GM19099 (cell line): Measurements from ENCODE around the gene VPS26A.
A peak's percentile ranks its signal among the peaks of the same experiment; 100 is the strongest.

Source experiments
- POLR2A ChIP-seq: IDR thresholded peaks from 3 replicates; pipeline ENCODE4 v1.6.1; 2011; ENCODE audit warnings: low read depth; ENCODE audit not compliant: insufficient read length; ENCODE audit errors: extremely low read depth

The VPS26A gene

DNA sequence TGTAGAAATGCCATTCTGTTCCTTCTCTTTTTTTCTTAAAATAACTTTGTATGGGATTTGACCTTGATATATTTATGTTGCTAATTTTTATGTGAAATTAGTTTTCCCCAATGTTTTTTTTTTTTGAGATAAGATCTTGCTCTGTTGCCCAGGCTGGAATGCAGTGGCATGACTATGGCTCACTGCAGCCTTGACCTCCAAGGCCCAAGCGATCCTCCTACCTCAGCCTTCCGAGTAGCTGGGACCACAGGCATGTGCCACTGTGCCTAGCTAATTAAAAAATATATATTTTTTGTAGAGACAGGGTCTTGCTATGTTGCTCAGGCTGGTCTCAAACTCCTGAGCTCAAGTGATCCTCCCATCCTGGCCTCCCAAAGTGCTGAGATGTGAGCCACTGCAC lies 16.0 kb downstream of the VPS26A start:
- TF ChIP-seq POLR2A: no peak

DNA sequence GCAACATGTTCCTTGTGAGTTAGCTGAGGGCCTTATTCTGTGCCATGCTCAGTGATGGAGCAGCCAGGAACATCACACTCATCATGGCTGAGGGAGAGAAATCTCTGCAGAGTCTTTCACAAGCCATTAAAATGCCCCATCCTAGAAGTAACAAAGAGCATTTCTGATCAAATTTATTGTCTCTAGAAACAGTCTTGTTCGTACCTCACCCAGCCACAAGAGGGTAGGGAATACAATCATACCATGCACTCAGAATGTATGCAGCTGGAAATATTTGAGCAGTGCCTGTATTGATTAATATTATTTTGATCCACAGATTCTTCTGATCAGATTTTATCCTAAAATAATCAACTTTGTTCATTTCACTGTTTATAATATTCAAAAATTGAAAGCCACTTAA lies 17.3 kb downstream of the VPS26A start:
- no peak for TF ChIP-seq POLR2A

DNA sequence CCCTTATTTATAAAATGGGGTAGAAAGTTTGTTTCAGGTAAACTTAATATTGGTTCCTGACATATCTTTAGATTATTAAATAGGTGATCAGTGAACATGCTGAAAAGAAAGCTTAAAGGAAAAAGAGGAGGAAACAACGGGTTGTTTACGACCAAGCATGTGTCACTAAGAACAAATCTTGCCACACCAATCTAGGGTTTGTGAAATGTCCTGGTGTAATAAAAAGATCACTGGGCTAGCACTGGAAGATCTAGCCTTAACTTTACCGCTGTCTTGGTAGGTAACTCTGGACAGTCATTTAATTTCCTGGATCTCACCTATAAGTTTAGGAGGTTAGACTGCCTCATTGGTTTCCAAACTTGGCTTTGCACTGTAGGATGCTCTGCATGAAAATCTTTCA lies 19.0 kb downstream of the VPS26A start:
- TF ChIP-seq POLR2A: no peak

DNA sequence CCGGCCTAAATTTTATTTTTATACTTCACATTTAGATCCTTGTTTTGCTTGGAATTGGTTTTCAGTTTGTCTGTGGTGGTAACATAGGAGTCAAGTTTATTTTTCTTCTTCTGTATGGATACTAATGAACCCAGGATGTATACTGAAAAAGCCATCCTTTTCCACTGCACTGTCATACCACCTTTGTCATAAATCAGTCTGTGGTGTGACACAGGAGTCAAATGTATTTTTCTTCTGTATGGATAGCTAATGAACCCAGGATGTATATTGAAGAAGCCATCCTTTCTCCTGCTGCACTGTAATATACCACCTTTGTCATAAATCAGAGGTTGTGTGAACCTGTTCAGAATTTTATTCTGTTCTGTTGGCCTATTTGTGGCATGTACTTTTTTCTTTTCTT lies 21.4 kb downstream of the VPS26A start:
- TF ChIP-seq POLR2A: no peak

DNA sequence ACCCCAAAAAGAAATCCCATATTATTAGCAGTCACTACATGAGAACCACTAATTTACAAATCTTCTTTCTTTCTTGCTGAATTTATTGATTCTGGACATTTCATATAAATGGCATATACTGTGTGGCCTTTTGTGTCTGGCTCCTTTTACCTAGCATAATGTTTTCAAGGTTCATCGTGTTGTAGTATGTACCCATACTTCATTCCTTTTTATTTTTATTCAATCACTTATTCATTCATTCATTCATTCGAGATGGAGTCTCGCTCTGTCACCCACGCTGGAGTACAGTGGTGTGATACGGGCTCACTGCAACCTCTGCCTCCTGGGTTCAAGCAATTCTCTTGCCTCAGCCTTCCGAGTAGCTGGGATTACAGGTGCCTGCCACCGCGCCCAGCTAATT lies 21.9 kb downstream of the VPS26A start:
- no peak for TF ChIP-seq POLR2A

DNA sequence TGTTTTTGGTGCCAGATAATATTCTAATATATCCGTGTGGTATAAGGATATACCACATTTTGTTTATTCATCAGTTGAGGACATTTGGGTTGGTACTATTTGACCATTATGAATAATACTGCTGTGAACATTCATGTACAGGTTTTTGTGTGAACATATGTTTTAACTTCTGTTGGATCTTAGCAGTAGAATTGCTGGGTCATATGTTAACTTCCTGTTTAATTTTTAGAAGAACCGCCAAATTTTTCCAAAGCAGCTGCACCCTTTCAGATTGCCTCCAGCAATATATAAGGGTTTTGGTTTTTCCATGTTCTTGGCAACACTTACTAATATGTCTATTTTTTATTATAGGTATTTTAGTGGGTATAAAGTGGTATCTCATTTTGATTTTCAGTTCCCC lies 22.8 kb downstream of the VPS26A start:
- TF ChIP-seq POLR2A: no peak

DNA sequence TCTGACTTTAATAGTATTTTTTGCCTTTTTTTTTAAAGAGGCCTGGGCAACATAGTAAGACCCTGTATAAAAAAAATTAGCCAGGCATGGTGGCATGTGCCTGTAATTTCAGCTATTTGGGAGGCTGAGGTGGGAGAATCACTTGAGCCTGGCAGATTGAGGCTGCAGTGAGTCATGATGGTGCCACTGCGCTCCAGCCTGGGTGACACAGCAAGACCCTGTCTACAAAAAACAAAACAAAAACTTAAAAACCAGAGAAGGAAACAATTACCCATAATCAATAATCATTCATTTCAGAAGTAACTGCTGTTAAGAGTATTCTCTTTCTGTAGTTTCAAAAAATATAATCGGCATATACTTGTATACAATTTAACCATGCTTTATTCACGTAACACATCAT lies 28.0 kb downstream of the VPS26A start:
- no peak for TF ChIP-seq POLR2A

DNA sequence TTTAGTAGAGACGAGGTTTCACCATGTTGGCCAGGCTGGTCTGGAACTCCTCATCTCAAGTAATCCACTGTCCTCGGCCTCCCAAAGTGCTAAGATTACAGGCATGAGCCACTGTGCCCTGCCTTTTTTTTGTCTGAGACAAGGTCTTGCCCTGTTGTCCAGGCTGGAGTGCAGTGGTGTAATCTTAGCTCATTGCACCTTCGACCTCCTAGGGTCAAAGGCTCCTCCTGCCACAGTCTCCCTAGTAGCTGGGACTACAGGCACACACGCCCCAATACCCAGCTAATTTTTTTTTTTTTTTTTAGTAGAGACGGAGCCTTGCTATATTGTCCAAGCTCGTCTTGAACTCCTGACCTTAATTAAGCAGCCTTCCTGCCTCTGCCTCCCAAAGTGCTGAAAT lies 29.2 kb downstream of the VPS26A start:
- no peak for TF ChIP-seq POLR2A

DNA sequence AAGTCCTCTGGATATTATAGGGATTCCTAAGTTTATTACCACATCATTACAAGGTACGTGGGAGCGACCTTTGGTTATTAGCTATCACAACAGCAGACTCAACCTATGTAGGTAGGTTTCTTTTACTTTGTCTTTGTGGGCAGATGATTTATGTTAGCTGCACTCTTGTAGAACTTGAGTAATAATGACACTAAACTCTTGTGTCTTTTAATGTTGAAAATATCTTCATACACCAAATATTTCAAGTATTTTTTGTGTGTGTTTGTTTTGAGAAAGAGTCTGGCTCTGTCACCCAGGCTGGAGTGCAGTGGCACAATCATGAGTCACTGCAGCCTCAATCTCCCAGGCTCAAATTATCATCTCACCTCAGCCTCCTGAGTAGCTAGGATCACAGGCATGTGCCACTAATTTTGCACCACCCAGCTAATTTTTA lies 36.8 kb downstream of the VPS26A start:
- no peak for TF ChIP-seq POLR2A

DNA sequence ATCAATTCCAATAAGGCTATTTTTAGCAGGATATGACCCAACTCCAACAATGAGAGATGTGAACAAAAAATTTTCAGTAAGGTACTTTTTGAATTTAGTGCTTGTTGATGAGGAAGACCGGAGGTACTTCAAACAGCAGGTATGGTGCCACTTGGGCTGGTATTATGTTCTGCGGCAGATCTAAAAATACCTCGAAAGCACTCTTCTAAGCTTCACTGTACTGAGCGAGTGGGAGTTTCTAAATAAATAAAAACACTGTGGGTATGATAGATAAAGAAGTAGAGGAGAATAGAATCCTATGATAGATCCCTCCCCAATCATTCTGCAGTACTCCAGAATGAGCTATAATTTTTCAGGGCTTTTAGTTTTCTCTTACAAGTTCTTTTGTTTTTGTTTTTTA lies 44.5 kb downstream of the VPS26A start:
- no peak for TF ChIP-seq POLR2A

DNA sequence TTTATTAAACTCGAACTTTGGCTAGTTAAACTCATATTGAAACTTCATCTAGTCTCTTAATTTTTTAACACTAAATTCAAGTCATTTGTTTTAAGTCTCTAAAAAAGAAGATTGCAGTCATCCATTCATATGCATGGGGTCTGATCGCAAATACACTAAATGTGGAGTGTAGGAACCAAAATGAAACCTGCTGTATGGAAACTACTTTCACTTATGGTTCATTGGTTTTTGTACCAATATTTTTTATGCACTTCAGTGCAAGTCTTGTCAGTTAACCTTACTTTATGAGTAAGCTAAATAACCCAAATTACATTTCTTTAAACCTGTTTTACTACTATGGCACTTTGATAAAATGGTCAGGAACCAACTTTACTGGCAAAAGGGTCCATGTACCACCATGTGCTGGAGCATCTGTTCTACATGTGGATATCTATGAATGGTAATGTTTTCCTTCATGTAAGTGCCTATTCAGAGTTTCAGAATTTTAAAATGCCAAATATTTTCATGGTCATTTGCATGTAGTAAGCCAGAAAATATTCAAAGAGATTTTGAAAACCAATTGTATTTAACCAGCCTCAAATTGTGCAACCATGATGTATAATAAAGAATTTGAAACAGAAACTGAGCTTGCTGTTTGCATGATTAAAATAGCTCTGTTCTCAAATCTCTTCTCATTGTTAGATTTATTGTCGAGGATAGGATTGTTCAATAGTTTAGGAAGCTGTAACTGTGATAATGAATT lies 48.4 kb downstream of the VPS26A start:
- TF ChIP-seq POLR2A: no peak

DNA sequence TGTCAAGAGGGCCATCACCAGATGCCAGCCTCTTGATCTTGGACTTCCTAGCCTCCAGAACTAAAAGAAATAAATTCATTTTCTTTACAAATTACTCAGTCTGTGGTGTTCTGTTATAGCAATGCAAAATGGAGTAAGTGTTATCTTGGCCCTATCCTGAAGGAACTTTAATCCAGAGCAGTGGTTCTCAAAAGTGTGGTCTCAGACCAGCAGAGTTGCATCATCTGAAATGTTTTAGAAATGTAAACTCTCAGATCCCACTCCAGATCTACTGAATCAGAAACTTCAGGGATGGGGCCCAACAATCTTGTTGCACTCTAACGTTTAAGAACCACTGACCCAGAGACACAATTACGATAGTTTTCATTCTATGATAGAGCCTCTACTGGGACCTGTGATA lies 52.8 kb downstream of the VPS26A start:
- TF ChIP-seq POLR2A: no peak

DNA sequence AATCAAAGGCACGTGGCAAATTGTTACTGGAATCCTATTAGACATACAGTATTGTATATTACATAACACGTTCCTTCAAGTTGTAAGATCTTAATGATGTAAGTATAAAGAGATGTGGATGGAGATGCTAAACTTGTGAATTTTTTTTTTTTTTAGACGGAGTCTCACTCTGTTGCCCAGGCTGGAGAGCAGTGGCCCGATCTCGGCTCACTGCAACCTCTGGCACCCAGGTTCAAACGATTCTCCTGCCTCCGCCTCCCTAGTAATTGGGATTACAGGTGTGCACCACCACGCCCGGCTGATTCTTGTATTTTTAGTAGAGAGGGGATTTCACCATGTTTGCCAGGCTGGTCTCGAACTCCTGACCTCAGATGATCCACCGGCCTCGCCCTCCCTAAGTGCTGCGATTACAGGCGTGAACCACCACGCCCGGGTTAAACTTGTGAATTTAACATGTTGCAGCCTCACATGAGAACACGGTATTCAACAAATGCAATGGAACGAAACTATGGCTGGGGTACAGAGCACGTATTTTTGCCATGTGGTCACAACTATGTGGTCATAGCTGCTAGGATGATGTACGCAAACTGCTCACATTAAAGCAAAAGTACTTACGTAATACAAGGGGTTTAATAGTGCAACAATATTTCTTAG lies 55.2 kb downstream of the VPS26A start:
- no peak for TF ChIP-seq POLR2A

DNA sequence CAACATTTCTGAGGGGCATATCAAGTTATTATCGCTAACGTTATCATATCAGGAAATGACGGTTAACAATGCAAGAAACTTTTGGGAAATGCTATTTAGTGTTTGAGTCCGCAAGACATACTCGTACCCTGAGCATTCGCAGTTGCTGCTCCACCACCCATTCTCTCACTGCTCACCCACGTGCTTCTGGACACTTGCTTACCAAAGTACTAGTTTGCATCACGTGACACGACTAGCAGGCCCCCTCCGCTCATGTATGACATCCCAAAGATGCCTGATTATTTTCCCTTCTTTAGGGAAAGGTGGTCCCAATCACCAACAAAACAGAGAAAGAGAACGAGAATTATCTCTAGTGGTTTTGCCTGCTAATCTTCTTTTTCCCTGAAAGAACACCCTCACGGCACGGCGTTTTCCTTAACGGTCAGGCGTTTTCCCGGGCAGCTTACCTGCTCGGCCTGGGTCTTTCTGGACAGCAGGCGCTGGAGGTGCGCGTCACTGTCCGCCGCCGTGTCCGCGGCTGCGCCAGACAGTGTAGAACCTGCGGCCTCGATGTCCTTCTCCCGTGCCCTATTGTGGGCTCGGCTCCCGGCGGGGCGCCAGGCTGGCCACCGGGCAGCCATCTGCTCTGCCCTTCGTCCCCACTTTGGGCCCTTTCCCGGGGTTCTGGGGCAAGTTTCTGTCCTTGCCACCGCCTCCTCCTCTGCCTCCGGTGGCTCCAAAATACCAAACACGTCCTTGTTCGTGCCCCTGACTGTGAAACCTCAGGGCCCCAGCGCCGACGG lies 56.0 kb downstream of the VPS26A start, which contains the start of gene SUPV3L1:
TSS of gene SUPV3L1 (plus strand) at position 492 of the 782 bp plus-strand sequence. CDS start at position 550, 58 bp downstream.
- peak; percentile 70 for TF ChIP-seq POLR2A

DNA sequence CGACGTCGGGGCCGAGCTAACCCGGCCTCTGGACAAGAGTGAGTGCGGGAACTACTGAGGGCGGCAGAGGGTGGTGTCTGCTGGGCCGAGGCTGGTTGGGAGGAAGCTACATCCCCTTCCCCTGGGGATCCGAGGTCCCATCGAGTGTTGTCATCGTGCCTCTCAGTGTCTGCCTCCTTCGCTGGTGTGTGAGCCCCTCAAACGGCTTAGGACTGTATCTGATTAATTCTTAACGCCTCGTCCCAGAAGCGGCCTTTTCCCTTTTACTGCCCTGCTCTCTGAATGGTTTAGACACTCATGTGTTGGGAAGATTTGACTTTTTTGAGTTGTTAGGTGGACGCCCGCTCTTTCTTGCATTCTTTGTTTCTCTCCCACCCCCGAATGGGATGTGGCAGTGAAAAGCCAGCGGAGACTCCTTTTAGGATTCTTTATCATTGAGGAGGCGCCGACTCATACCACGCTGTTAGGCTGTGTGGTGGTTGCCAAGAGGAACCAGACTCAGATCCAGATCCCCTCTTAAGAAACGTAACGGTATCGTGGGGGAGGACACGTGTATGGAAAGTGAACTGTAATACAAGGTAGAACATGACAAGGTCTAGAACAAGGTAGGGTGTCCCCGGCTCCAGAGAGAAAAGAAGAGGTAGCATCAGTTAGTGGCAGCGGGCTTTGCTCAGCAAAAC lies 56.7 kb downstream of the VPS26A start:
- TF ChIP-seq POLR2A: no peak
